Breast epithelium (tissue), 3 donors: ENCODE measurements around the gene PNMA6A.

Source experiments
- POLR2A ChIP-seq: fragments of 450-650 bp; IDR thresholded peaks from one replicate; pipeline ENCODE4 v1.6.1; 2016; ENCODE audit warnings: antibody characterized with exemption, mild to moderate bottlenecking, moderate library complexity
- TF ChIP-seq, protein P1 (sequence below), 3 donors: fragments of 450-650 bp; IDR thresholded peaks; one replicate each; pipeline ENCODE4 v1.5.1; 2016 to 2017; ENCODE audit warnings: antibody characterized with exemption in 3 of 3, mild to moderate bottlenecking in 3 of 3, moderate library complexity in 3 of 3

- TF ChIP-seq, protein P1, sequence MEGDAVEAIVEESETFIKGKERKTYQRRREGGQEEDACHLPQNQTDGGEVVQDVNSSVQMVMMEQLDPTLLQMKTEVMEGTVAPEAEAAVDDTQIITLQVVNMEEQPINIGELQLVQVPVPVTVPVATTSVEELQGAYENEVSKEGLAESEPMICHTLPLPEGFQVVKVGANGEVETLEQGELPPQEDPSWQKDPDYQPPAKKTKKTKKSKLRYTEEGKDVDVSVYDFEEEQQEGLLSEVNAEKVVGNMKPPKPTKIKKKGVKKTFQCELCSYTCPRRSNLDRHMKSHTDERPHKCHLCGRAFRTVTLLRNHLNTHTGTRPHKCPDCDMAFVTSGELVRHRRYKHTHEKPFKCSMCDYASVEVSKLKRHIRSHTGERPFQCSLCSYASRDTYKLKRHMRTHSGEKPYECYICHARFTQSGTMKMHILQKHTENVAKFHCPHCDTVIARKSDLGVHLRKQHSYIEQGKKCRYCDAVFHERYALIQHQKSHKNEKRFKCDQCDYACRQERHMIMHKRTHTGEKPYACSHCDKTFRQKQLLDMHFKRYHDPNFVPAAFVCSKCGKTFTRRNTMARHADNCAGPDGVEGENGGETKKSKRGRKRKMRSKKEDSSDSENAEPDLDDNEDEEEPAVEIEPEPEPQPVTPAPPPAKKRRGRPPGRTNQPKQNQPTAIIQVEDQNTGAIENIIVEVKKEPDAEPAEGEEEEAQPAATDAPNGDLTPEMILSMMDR (IDR thresholded peaks at IDR 0.05): no peak
- no peak for TF ChIP-seq POLR2A
These were observed 23.2 kb upstream of the PNMA6A start for GRCh38 chrX:153049093-153049492.
